GM12864 (cell line): ENCODE measurements around the gene VPS13D.

ENCODE experiments used
- DNase-seq: peaks from one replicate; pipeline ENCODE4 v3.0.0-alpha.2; 2011; ENCODE audit warnings: low read depth
- H3K4me3 ChIP-seq: 2 replicates; pipeline ENCODE4 v1.5.1; 2011; ENCODE audit warnings: mild to moderate bottlenecking, low read depth, low read length, control low read depth
- TF ChIP-seq, protein P1 (sequence below): IDR thresholded peaks from 2 replicates; pipeline ENCODE4 v1.5.1; 2011; ENCODE audit warnings: low read depth, mild to moderate bottlenecking, moderate library complexity, low read length, control low read depth, inconsistent platforms; ENCODE audit errors: missing control alignments

Gene VPS13D

DNA sequence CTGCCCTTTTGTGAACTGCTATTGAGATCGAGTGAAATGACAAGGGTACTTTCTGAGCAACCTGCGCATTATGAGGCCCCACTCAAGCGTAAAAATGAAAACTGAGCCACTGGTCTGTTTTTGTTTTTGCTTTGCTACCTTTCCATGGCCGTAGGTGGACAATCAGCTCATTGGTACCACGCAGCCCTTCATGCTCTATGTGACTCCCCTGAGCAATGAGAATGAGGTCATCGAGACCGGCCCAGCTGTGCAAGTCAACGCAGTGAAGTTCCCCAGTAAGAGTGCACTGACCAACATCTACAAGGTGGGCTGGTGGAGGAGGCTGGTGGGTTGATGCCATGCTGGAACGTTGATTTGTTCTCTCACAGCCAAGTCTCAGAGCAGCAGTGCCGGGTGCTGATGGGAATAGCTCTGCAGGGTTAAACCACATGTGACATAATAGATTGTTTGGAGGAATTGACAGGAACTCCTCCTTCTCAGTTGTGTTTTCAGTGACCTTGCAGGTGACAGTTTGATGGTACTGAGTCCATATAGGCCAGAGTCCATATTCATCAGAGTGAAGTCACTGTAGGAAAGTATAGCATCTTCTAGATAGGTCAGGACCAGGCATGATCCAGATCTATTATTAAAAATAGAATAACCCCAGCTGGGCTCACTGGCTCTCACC lies 170.3 kb downstream of the VPS13D start:
- DNase-seq, result no peak
- no peak overlapping the region for H3K4me3 ChIP-seq
- TF ChIP-seq, protein P1, sequence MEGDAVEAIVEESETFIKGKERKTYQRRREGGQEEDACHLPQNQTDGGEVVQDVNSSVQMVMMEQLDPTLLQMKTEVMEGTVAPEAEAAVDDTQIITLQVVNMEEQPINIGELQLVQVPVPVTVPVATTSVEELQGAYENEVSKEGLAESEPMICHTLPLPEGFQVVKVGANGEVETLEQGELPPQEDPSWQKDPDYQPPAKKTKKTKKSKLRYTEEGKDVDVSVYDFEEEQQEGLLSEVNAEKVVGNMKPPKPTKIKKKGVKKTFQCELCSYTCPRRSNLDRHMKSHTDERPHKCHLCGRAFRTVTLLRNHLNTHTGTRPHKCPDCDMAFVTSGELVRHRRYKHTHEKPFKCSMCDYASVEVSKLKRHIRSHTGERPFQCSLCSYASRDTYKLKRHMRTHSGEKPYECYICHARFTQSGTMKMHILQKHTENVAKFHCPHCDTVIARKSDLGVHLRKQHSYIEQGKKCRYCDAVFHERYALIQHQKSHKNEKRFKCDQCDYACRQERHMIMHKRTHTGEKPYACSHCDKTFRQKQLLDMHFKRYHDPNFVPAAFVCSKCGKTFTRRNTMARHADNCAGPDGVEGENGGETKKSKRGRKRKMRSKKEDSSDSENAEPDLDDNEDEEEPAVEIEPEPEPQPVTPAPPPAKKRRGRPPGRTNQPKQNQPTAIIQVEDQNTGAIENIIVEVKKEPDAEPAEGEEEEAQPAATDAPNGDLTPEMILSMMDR, result no peak

DNA sequence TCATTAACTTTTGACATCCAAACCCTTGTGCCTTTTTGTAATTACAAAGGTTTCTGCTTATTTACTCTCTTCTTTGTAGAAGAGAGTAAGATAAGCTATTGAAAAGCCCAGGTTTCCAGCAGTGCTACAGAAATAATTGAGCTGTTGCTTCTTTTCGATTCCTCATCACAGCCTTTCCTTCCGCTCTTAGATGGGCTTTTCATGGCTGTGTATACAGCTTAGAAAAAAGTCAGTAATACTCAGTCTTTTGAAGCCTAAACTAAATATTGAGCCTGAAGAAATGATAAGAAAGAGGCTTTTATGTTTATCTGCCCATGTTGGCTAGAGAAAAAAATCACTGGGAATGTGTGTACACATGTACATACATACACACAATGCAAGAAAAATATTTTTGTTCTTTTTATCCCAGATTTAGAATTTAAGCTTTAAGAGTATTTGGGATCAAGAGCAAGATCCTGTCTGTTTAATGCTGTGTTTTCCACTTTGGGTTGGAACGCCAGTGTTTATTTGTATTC lies 172.4 kb downstream of the VPS13D start:
- TF ChIP-seq, protein P1, result no peak
- H3K4me3 ChIP-seq, result no peak overlapping the region
- no peak for DNase-seq

DNA sequence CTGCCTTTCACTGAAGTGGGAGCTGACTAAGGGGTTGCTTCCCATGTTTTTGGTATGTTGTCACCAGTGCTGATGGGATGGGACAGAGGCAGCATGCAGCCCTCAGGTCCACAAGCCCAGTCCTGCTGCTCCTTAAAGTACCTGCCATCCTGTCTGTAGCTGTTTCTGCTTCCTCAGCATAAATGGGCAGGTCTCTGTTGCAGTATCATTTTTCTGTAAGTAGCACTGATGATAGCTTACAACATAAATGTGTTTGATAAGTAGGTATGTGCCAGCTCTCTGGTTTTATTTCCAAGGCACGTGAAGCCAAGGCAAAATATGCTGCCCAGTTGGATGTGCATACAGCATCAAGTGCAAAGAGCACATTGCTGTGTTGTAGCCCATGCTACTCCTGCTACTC lies 173.0 kb downstream of the VPS13D start:
- TF ChIP-seq, protein P1, result no peak
- no peak overlapping the region for H3K4me3 ChIP-seq
- DNase-seq, result no peak

DNA sequence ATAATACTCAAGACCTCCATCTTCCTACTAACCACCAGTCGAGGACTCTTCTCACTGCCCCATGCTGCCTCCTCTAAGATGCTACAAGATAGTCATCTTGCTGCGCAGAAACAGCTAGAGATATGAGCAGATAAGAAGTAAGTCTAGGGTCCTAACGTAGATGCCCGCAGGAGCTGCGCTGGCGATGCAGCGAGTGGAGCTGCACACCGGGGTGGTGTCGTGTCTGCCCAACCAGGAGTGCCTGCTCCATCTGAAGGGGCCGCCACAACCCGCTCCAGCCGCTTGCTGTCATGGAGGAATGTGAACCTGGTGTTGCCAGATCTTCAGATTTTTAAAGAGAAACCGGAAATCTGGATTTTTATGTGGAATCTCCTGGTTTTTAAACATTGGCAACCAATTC lies 175.1 kb downstream of the VPS13D start:
- no peak for DNase-seq
- no peak overlapping the region for H3K4me3 ChIP-seq
- TF ChIP-seq, protein P1, result no peak

DNA sequence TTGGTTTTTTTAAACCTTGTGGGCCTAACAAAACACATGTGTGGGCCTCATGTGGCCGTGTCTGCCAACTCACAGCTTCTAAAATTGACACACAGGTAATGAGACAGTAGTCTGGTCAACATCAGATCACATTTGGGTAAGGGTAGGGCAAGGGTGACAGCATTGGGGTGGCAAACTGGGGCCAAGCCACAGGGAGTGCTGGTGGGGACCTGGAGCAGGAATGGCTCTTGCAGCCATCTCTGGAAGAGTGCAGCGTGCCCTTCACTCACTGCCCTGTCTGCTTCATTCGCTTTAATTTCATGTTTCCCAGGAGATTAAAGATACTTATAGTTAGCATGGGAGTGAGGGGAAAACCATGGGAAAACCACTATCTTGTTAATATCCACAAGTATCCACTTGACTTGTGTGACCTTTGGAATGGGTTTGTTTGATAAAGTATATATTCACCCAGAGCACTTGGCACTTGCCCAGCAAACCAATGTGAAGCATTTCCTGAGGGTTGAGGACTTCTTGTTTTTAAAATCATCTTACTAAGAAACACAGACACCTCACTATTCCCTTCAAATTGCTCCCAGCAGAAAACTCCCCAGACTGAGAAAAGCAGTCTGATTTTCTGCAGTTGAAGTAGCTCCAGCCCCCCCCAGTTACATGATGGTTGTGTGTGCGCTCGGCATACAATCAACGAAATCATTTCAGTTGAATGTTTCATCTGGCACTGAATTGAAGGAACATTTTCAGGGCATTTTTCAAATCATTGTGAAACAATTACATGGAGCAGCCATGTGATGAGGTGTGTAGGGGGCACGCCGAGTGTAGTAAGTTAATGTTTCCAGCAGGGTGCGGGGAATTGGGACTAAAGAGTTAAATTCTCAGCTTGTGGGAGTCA lies 175.7 kb downstream of the VPS13D start:
- no peak for DNase-seq
- no peak overlapping the region for H3K4me3 ChIP-seq
- TF ChIP-seq, protein P1, result no peak

DNA sequence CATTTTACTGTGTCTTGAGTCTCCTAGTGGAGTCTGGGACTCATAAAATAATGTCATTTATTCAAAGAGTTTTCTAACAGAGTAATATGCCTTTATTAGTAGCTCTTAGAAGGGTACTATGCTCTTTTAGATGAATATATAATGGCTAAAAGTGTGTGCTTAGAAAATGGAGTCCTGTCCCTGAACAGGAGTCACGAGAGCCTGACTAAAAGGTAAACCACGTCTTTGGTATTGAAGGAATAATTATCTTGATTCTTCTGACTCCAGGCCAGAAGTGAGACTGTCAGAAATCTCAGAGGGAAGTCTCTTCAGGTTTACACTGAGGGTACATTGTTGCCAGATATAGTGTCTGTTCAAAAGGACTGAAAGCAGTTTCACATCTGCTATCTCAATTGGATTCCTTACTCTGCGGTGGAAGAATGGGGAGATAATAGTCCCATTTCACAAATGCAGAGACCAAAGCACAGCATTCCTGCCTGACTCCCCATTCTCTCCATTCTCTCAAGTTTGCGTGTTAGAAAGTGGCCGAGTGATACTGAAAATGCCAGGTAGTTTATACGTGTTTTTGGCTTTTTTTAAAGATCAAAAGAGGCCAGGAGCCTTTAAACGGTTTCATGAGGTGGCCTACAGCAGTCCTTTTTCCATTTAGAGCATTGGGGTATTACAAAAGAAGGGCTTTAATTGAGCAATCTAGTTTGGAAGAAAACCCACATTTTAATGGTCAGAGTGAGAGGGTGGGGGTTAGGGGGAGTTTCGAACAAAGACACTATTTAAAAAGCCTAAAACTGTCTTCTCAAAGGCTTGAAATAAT lies 176.6 kb downstream of the VPS13D start:
- H3K4me3 ChIP-seq, result no peak overlapping the region
- TF ChIP-seq, protein P1, result no peak
- no peak for DNase-seq
